ENCODE results near the gene RARRES2. TPM values are rescaled to one million over a fixed set of nuclear protein-coding genes. Genes with fewer than 3 reads are reported as not detected.
A peak's percentile ranks its signal among the peaks of the same experiment; 100 is the strongest.

The RARRES2 gene
- total RNA-seq, 1 experiment from 2014 or later: not detected

DNA sequence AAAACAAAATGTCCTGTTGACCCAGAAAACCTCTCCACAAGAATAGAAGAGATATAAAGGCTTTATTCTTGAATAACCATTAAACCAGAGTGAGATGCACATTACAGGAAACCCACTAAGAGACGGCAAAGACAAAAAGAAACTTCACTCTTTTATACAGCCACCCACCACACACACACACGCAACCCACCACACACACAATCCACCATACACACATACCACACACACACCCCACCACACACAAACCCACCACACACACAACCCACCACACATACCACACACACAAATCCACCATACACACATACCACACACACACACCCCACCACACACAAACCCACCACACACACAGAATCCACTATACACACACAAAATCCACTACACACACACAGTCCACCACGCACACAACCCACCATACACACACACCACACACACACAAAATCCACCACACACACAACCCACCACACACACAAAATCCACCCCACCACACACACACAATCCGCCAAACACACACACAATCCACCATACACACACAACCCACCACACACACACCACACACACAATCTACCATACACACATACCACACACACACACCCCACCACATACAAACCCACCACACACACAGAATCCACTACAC, 17.7 kb upstream of the RARRES2 start:
- no peaks in the 10 kb centered on the region for H3K36me3 Mint-ChIP-seq (ENCODE audit: insufficient read depth, unreplicated experiment)
- no peak overlapping the region for H3K27ac Mint-ChIP-seq (ENCODE audit: low read depth, unreplicated experiment)
- intact Hi-C loops (cut with micrococcal nuclease): no loop called here
- no peaks in the 10 kb centered on the region for H3K4me1 Mint-ChIP-seq (ENCODE audit: insufficient read depth, unreplicated experiment)
- POLR2A ChIA-PET: no interaction called here
- no TSS peak for BruUV-seq (replicated peaks)
- H3K4me3 Mint-ChIP-seq (ENCODE audit: unreplicated experiment): no peak overlapping the region
- TF ChIP-seq, protein P1, sequence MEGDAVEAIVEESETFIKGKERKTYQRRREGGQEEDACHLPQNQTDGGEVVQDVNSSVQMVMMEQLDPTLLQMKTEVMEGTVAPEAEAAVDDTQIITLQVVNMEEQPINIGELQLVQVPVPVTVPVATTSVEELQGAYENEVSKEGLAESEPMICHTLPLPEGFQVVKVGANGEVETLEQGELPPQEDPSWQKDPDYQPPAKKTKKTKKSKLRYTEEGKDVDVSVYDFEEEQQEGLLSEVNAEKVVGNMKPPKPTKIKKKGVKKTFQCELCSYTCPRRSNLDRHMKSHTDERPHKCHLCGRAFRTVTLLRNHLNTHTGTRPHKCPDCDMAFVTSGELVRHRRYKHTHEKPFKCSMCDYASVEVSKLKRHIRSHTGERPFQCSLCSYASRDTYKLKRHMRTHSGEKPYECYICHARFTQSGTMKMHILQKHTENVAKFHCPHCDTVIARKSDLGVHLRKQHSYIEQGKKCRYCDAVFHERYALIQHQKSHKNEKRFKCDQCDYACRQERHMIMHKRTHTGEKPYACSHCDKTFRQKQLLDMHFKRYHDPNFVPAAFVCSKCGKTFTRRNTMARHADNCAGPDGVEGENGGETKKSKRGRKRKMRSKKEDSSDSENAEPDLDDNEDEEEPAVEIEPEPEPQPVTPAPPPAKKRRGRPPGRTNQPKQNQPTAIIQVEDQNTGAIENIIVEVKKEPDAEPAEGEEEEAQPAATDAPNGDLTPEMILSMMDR (IDR thresholded peaks at IDR 0.05; ENCODE audit: unreplicated experiment): no peak
- no peak for DNase-seq (ENCODE audit: unreplicated experiment)
- H3K9me3 Mint-ChIP-seq (ENCODE audit: unreplicated experiment): no peaks in the 10 kb centered on the region
- CTCF ChIA-PET: interaction anchor here (0.6 to 1.5 kb wide), 4 partner anchors 8 to 61 kb away, joined by 4 to 8 read pairs (median 6); no protein-coding TSS in a partner anchor
- no peaks in the 10 kb centered on the region for H3K27me3 Mint-ChIP-seq (ENCODE audit: insufficient read depth, unreplicated experiment)

DNA sequence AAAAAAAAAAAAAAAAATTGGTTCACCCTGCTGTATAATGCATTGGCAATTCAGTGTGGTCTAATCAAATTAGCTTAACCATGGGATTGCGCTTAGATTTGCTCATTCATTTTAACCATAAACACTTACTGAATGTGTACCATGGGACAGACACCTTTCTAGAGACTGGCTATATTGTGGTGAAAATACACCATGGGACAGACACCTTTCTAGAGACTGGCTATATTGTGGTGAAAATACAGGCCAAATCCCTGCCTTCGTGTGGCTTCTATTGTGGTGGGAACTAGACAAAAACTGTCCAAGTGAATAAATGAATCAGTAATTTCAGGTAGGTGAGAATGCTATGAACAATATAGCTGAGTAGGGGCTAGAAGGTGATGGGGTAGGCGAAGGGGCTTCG, 17.0 kb upstream of the RARRES2 start:
- Mint-ChIP-seq H3K27me3 (ENCODE audit: insufficient read depth, unreplicated experiment) (no peaks in the 10 kb centered on the region), H3K9me3 (ENCODE audit: unreplicated experiment) (no peaks in the 10 kb centered on the region), H3K4me1 (ENCODE audit: insufficient read depth, unreplicated experiment) (no peaks in the 10 kb centered on the region), H3K4me3 (ENCODE audit: unreplicated experiment) (no peak overlapping the region), H3K36me3 (ENCODE audit: insufficient read depth, unreplicated experiment) (no peaks in the 10 kb centered on the region), H3K27ac (ENCODE audit: low read depth, unreplicated experiment) (no peak overlapping the region)
- no TSS peak for BruUV-seq (replicated peaks)
- TF ChIP-seq, protein P1 (IDR thresholded peaks at IDR 0.05; ENCODE audit: unreplicated experiment): no peak
- DNase-seq (ENCODE audit: unreplicated experiment): no peak
- intact Hi-C loops (cut with micrococcal nuclease): no loop called here
- POLR2A ChIA-PET: interaction anchor here (1.4 kb wide), 1 partner anchor 10 kb away, joined by 4 read pairs; the partner anchor contains the start of gene REPIN1
- CTCF ChIA-PET: interaction anchor here (0.5 to 1.5 kb wide), 8 partner anchors 8 to 915 kb away, joined by 3 to 8 read pairs (median 4); no protein-coding TSS in a partner anchor

DNA sequence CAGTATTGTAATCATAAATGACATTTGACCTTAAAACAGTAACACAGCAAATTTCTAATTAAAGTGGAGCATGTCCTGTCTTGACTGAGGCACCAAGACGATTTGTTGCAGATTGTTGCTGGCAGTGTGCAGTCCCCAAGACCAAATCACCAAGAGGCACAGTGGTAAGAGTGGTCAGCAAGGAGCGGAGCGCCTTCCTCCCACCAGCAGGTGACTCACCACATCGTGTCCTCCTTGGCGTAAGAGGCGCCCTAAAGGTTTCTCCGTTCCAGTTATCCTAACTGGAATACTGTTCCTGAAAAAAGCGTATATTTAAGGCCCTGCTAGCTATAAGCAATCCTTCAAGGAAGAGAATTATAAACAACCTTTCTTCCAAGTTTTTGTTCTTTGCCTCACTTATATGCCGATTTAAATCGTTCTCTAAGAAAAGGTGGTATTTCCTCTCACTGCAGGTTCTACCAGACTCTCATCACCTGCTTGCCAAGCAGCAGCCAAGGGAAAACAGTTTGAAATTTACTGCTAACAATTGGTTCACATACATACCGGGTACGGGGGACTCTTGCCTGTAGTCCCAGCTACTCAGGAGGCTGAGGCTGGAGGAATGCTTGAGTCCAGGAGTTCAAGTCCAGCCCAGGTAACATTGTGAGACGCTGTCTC, 16.5 kb upstream of the RARRES2 start:
- TF ChIP-seq, protein P1 (IDR thresholded peaks at IDR 0.05; ENCODE audit: unreplicated experiment): no peak
- no TSS peak for BruUV-seq (replicated peaks)
- ChIA-PET POLR2A (interaction anchor here (1.4 kb wide), 1 partner anchor 11 kb away, joined by 4 read pairs; the partner anchor contains the start of gene REPIN1), CTCF (interaction anchor here (0.5 to 3.2 kb wide), 12 partner anchors 9 to 1655 kb away, joined by 3 to 11 read pairs (median 4); a partner anchor contains a TSS)
- DNase-seq (ENCODE audit: unreplicated experiment): peak; percentile 57
- H3K4me3 Mint-ChIP-seq (ENCODE audit: unreplicated experiment): no peak overlapping the region
- no peak overlapping the region for H3K27ac Mint-ChIP-seq (ENCODE audit: low read depth, unreplicated experiment)
- H3K36me3 Mint-ChIP-seq (ENCODE audit: insufficient read depth, unreplicated experiment): no peaks in the 10 kb centered on the region
- H3K4me1 Mint-ChIP-seq (ENCODE audit: insufficient read depth, unreplicated experiment): no peaks in the 10 kb centered on the region
- no peaks in the 10 kb centered on the region for H3K27me3 Mint-ChIP-seq (ENCODE audit: insufficient read depth, unreplicated experiment)
- intact Hi-C loops (cut with micrococcal nuclease): no loop called here
- H3K9me3 Mint-ChIP-seq (ENCODE audit: unreplicated experiment): no peaks in the 10 kb centered on the region

DNA sequence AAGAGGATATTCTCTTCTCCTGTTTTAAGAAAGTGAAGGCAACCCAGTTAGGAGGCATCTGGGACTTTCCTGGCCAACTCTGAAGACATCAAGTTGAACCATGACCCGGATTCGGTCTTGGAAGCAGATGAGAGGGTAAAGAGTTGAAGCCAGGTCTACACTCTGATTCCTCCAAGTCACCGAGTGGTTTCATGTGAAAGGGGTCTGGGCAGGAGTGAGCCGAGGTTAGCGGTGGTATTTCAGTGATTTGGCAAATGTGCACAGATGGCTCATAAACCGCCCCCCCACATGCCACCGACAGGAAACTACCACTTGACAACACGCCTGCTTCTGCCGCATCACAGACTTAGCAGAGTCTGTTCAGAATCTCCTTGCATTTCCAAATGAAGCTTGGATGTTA, 15.8 kb upstream of the RARRES2 start:
- H3K36me3 Mint-ChIP-seq (ENCODE audit: insufficient read depth, unreplicated experiment): no peaks in the 10 kb centered on the region
- intact Hi-C loops (cut with micrococcal nuclease): no loop called here
- POLR2A ChIA-PET: interaction anchor here (1.4 kb wide), 1 partner anchor 11 kb away, joined by 4 read pairs; the partner anchor contains the start of gene REPIN1
- no TSS peak for BruUV-seq (replicated peaks)
- no peaks in the 10 kb centered on the region for H3K4me1 Mint-ChIP-seq (ENCODE audit: insufficient read depth, unreplicated experiment)
- no peak overlapping the region for H3K4me3 Mint-ChIP-seq (ENCODE audit: unreplicated experiment)
- CTCF ChIA-PET: interaction anchor here (0.7 to 3.2 kb wide), 14 partner anchors 9 to 1656 kb away, joined by 3 to 18 read pairs (median 8); a partner anchor contains a TSS
- TF ChIP-seq, protein P1 (IDR thresholded peaks at IDR 0.05; ENCODE audit: unreplicated experiment): no peak
- H3K27ac Mint-ChIP-seq (ENCODE audit: low read depth, unreplicated experiment): peak overlapping the region; percentile 46
- H3K27me3 Mint-ChIP-seq (ENCODE audit: insufficient read depth, unreplicated experiment): no peaks in the 10 kb centered on the region
- no peak for DNase-seq (ENCODE audit: unreplicated experiment)
- H3K9me3 Mint-ChIP-seq (ENCODE audit: unreplicated experiment): no peaks in the 10 kb centered on the region
